Left lung (tissue), 10 donors: ENCODE measurements around the gene SPX. TPM values are rescaled to one million over a fixed set of nuclear protein-coding genes. Genes with fewer than 3 reads are reported as not detected.

Experiments used
- ATAC-seq: fragments of 200-7000 bp; cut with Tn5 transposase; one replicate; pipeline ENCODE4 v1.9.1; 2020; ENCODE audit warnings: moderate library complexity
- DNase-seq, 4 donors: peaks; one replicate each; pipeline ENCODE4 v3.0.0-alpha.2; 2013 to 2020
- H3K27ac ChIP-seq, 2 donors: fragments of 200-600 bp; sonication (generic) in 1 of 2; one replicate each; pipeline versions ENCODE4 v1.5.0 to v1.8.0; 2020 to 2021
- H3K27me3 ChIP-seq, 2 donors: fragments of 200-600 bp; sonication (generic) in 1 of 2; one replicate each; pipeline versions ENCODE4 v1.5.0 to v1.8.0; 2020 to 2021
- H3K36me3 ChIP-seq, 2 donors: fragments of 200-600 bp; sonication (generic) in 1 of 2; one replicate each; pipeline versions ENCODE4 v1.5.0 to v1.8.0; 2020 to 2021
- H3K4me1 ChIP-seq, 2 donors: fragments of 200-600 bp; one replicate each; pipeline ENCODE4 v1.8.0; 2021
- H3K4me3 ChIP-seq, 2 donors: fragments of 200-600 bp; sonication (generic) in 1 of 2; one replicate each; pipeline versions ENCODE4 v1.5.0 to v1.8.0; 2020 to 2021; ENCODE audit warnings: mild to moderate bottlenecking in 1 of 2
- H3K9me3 ChIP-seq, 2 donors: fragments of 200-600 bp; sonication (generic) in 1 of 2; one replicate each; pipeline versions ENCODE4 v1.5.0 to v1.8.0; 2020 to 2021
- intact Hi-C, 2 donors: fragments of 100-400 bp; cut with DNase I; formaldehyde crosslinking; loops; one replicate each; pipeline versions ENCODE4 v1.11.2 to v1.14.2; 2022
- polyA plus RNA-seq, 6 donors: library from polyadenylated mRNA; unstranded; fragments of 120-200 nt; gene quantifications; one replicate each; pipeline ENCODE4 v1.2.1, GENCODE V29; 2013; ENCODE audit not compliant: insufficient read length in 6 of 6
- total RNA-seq, 2 donors: library from RNA; stranded (reverse); fragmentation: NEBNext Ultra II Directional; extraction: Animal tissue kit (Norgen Biotek cat#: 25700); gene quantifications; one replicate each; pipeline ENCODE4 v1.2.1, GENCODE V29; 2021
- TF ChIP-seq, protein P1 (sequence below), 2 donors: fragments of 200-600 bp; sonication (generic) in 1 of 2; IDR thresholded peaks; one replicate each; pipeline versions ENCODE4 v1.5.0 to v1.8.0; 2021; ENCODE audit warnings: antibody characterized with exemption in 2 of 2
- donor health status: DM: no; HTN: yes; CAD: no.
- donor health status: DM: no; HTN: no; CAD: no.

Gene SPX
- total and polyA plus RNA-seq, 8 donors: 0.44 to 13.5 (median 10.0) TPM

DNA sequence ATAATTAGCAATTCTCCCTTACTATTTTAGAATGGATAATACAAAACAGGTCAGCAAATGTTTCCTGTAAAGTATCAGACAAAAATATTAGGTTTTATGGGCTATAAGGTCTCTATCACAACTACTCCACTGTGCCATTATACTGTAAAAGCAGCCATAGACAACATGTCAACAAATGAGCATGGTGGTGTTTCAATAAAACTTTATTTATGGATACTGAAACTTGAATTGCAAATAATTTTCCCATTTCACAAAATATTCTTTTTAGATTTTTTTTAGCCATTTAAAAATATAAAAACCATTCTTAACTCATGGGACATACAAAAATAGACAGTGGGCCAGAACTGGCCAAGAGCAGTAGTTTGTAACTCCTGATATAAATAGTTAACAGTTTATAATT, 40.1 kb upstream of the SPX start:
- DNase-seq: no peak
- H3K27ac ChIP-seq: no peak overlapping the region
- ATAC-seq: no peak
- H3K4me1 ChIP-seq: no peaks in the 10 kb centered on the region
- no peak overlapping the region for H3K4me3 ChIP-seq
- intact Hi-C loops: no loop called here
- no peaks in the 10 kb centered on the region for H3K27me3 ChIP-seq
- peaks cover 5 to 83% of the 10 kb centered on the region in 2 donors for H3K36me3 ChIP-seq
- TF ChIP-seq, protein P1, sequence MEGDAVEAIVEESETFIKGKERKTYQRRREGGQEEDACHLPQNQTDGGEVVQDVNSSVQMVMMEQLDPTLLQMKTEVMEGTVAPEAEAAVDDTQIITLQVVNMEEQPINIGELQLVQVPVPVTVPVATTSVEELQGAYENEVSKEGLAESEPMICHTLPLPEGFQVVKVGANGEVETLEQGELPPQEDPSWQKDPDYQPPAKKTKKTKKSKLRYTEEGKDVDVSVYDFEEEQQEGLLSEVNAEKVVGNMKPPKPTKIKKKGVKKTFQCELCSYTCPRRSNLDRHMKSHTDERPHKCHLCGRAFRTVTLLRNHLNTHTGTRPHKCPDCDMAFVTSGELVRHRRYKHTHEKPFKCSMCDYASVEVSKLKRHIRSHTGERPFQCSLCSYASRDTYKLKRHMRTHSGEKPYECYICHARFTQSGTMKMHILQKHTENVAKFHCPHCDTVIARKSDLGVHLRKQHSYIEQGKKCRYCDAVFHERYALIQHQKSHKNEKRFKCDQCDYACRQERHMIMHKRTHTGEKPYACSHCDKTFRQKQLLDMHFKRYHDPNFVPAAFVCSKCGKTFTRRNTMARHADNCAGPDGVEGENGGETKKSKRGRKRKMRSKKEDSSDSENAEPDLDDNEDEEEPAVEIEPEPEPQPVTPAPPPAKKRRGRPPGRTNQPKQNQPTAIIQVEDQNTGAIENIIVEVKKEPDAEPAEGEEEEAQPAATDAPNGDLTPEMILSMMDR (IDR thresholded peaks at IDR 0.05): no peak
- no peaks in the 10 kb centered on the region for H3K9me3 ChIP-seq

DNA sequence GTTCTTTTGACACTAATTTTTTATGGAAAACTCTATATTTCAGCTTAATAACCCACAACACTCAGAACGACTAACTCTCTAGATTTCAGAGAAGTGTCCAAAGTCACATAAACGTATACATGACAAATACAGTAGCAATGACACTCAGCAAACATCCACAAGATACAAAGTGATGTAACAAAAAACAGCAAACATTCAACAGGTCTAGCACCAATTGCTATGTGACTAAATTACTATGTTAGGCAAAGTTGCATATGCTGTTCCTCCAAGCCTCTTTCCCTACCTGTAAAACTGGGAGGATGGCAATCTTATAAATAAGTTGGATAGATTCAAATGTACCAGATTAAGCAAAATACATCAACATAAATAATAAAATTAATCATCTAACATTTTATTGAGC, 26.3 kb upstream of the SPX start:
- TF ChIP-seq, protein P1 (IDR thresholded peaks at IDR 0.05): no peak
- ATAC-seq: no peak
- intact Hi-C loops: no loop called here

DNA sequence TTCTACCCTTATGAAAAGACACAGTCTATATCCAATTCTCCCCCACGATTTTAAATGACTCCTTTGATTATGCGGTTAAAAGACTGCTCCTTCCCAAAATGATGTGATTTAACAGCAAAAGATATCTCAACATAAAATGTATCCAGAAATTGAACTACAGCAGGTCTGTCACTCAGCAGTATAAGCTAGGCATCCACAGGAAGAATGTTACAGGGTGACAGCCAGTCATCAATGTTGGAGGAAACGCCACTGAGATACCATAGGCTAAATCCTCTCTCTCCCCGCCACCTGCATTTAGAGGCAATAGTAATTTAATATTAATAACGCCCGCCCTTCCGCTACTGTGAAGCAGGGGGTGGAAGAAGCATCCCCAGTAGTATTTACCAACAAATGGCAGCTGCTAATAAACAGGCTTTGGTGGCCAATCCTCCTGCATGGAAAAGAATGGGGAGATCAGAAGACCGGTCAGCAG, 25.3 kb upstream of the SPX start:
- Histone ChIP-seq H3K4me1 (peaks cover 26 to 45% of the 10 kb centered on the region in 2 donors), H3K9me3 (no peaks in the 10 kb centered on the region), H3K36me3 (peaks cover 3 to 30% of the 10 kb centered on the region in 2 donors), H3K4me3 (peak overlapping the region; percentile 87 to 93), H3K27ac (peak overlapping the region; percentile 87 to 91), H3K27me3 (no peaks in the 10 kb centered on the region)
- intact Hi-C loops: no loop called here
- TF ChIP-seq, protein P1 (IDR thresholded peaks at IDR 0.05): no peak
- DNase-seq (no peak), ATAC-seq (no peak)

More for the DNA sequence above, 26.3 kb upstream of the SPX start:
- Histone ChIP-seq H3K4me1 (peaks cover 26 to 34% of the 10 kb centered on the region in 2 donors), H3K36me3 (peaks cover 3 to 41% of the 10 kb centered on the region in 2 donors), H3K4me3 (peak overlapping the region in 1 of 2 donors; percentile 93), H3K9me3 (no peaks in the 10 kb centered on the region), H3K27ac (no peak overlapping the region), H3K27me3 (no peaks in the 10 kb centered on the region)
- DNase-seq: no peak

GRCh38 chr12:21501258-21502163, 24.6 kb upstream of the SPX start, which contains the start of the genes GOLT1B and RECQL:
Gene GOLT1B (plus strand): TSS chr12:21501789. CDS start chr12:21501924, 135 bp downstream.
Gene RECQL (minus strand): TSS chr12:21501635. CDS start chr12:21499570, 2,065 bp downstream.
- TF ChIP-seq, protein P1 (IDR thresholded peaks at IDR 0.05): no peak
- intact Hi-C loops: no loop called here

DNA sequence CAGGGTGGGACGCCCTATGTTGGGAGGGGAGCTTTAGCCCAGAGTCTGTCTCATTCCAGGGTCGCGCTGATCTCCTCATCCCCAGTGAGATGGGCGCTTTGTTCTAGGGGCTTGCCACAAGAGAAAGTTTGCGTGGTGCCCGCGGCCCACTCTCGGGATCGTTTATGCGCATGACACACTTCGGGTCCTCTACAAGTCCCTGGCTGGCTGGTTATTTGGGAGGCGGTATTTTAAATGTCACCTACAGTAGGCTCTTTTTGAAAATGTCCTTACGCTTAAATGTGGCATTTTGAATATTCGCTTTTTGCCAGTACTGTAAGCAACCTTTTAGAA, 24.0 kb upstream of the SPX start:
- Histone ChIP-seq H3K27ac (peak overlapping the region; percentile 84 to 91), H3K4me1 (peaks cover 26 to 46% of the 10 kb centered on the region in 2 donors), H3K36me3 (peaks cover 3 to 17% of the 10 kb centered on the region in 2 donors), H3K9me3 (no peaks in the 10 kb centered on the region), H3K4me3 (peak overlapping the region; percentile 87 to 93), H3K27me3 (no peaks in the 10 kb centered on the region)
- DNase-seq (peak in 3 of 4 donors; percentile 17 to 76 (median 24)), ATAC-seq (peak; percentile 53)
- TF ChIP-seq, protein P1 (IDR thresholded peaks at IDR 0.05): no peak
- intact Hi-C loops: no loop called here

More at GRCh38 chr12:21501258-21502163, 24.6 kb upstream of the SPX start, which contains the start of the genes GOLT1B and RECQL:
- Histone ChIP-seq H3K4me1 (peaks cover 26 to 46% of the 10 kb centered on the region in 2 donors), H3K27me3 (no peaks in the 10 kb centered on the region), H3K4me3 (peak within 1 kb of the TSS; percentile 87 to 93), H3K36me3 (peaks cover 3 to 23% of the 10 kb centered on the region in 2 donors), H3K9me3 (no peaks in the 10 kb centered on the region), H3K27ac (peak within 1 kb of the TSS; percentile 87 to 91)
- DNase-seq (peak; percentile 87 to 97 (median 94)), ATAC-seq (peak; percentile 99)
